GM12801 (cell line): ENCODE results near the gene USP8.

ENCODE experiments used
- TF ChIP-seq, protein P1 (sequence below): IDR thresholded peaks from one replicate; pipeline ENCODE4 v1.5.1; 2011; ENCODE audit warnings: control low read depth; ENCODE audit not compliant: insufficient read length; ENCODE audit errors: extremely low read depth

USP8 gene

GRCh38 chr15:50414624-50415023 is 9.6 kb upstream of the USP8 start:
- TF ChIP-seq, protein P1, sequence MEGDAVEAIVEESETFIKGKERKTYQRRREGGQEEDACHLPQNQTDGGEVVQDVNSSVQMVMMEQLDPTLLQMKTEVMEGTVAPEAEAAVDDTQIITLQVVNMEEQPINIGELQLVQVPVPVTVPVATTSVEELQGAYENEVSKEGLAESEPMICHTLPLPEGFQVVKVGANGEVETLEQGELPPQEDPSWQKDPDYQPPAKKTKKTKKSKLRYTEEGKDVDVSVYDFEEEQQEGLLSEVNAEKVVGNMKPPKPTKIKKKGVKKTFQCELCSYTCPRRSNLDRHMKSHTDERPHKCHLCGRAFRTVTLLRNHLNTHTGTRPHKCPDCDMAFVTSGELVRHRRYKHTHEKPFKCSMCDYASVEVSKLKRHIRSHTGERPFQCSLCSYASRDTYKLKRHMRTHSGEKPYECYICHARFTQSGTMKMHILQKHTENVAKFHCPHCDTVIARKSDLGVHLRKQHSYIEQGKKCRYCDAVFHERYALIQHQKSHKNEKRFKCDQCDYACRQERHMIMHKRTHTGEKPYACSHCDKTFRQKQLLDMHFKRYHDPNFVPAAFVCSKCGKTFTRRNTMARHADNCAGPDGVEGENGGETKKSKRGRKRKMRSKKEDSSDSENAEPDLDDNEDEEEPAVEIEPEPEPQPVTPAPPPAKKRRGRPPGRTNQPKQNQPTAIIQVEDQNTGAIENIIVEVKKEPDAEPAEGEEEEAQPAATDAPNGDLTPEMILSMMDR: no peak

- TF ChIP-seq, protein P1: no peak
Observed at GRCh38 chr15:50415752-50416404, 8.3 kb upstream of the USP8 start.

DNA sequence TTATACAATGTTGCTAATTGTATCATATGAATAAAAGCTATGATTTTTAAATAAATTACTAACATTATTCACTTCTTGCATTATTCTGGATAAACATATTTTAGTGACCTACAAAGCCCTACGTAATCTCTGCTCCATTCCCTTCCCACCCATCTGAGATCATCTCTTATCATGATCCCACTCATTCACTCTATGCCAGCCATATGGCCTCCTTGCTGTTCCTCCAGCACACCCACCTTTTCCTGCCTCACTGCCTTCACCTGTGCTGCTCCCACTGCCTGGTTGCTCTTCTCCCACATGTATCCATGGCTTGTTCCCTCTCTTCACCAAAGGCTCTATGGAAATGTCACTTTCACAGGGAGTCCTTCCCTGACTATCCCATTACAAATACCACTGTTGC is 7.3 kb upstream of the USP8 start:
- TF ChIP-seq, protein P1: no peak

DNA sequence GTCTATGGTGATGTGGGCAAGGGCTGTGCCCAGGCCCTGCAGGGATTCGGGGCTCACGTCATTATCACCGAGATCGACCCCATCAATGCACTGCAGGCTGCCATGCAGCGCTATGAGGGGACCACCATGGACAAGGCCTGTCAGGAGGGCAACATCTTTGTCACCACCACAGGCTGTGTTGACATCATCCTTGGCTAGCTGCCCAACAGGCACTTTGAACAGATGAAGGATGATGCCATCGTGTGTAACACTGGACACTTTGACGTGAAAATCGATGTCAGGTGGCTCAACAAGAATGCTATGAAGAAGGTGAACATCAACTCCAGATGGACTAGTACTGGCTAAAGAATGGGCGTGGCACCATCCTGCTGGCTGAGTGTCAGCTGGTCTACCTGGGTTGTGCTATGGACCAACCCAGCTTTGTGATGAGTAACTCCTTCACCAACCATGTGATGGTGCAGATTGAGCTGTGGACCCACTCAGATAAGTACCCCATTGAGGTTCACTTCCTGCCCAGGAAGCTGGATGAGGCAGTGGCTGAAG is 6.1 kb upstream of the USP8 start:
- TF ChIP-seq, protein P1: no peak

DNA sequence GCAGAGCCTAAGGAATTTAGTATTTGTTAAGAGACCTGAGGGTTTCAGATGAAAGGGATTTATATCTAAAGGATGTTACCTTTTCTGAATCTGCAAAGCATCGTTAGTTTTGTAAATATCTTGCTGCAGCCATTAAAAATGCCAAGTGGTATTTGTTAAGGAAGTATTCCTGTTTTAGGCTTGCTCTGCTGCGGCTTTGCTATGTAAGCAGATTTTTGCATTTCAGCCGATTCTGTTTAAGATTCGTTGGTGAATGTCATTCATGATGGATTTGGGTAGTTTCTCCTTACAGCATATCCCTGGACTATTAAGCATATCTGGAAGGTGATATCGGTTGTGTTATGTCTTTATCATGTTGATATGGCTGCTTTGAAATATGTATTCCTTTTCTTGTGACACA is 1.0 kb downstream of the USP8 start:
- TF ChIP-seq, protein P1: no peak

- TF ChIP-seq, protein P1: no peak
Observed at GRCh38 chr15:50426428-50426827, 2.2 kb downstream of the USP8 start.

- TF ChIP-seq, protein P1: no peak
Observed at GRCh38 chr15:50431204-50431603, 7.0 kb downstream of the USP8 start.

DNA sequence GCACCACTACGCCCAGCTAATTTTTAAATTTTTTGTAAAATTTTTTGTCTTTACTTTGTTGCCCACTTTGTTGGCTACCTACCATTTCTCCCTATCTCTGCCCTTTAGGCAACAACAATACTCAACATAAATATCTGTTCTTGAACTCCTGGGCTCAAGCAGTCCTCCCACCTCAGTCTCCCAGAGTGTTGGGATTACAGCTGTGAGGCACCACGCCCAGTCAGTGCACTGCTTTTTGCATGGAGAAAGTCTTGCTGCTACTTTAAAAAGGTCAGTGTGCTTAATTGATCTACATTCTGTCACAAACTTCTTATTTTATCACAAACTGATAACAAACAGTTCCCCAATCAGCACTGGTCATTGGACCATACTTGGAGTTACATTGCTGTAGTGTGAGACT is 8.0 kb downstream of the USP8 start:
- TF ChIP-seq, protein P1: no peak
